Measurements from ENCODE around the gene NNMT. TPM values are rescaled to one million over a fixed set of nuclear protein-coding genes. Genes with fewer than 3 reads are reported as not detected.

NNMT gene
- polyA plus RNA-seq, 4 donors: 0.81 to 169 (median 22.7) TPM

- DNase-seq (no peak), FAIRE-seq (no peak)
- Histone ChIP-seq H3K36me3 (ENCODE audit: control insufficient read depth in 3 of 3, insufficient read depth in 2 of 3, low read depth in 1 of 3, low read length in 3 of 3) (no peaks in the 10 kb centered on the region), H3K4me1 (ENCODE audit: control insufficient read depth in 3 of 3, insufficient read depth in 2 of 3, low read depth in 1 of 3, low read length in 2 of 3) (no peaks in the 10 kb centered on the region), H3K4me3 (ENCODE audit: low read depth in 1 of 3, low read length in 3 of 3) (no peak overlapping the region), H3K9me3 (ENCODE audit: control insufficient read depth in 2 of 2, insufficient read depth in 1 of 2, low read depth in 1 of 2, low read length in 1 of 2) (peaks cover 0 to 4% of the 10 kb centered on the region in 2 donors), H3K27me3 (ENCODE audit: control insufficient read depth in 3 of 3, insufficient read depth in 3 of 3, low read length in 3 of 3) (no peaks in the 10 kb centered on the region), H3K27ac (ENCODE audit: low read depth in 1 of 3, low read length in 2 of 3) (no peak overlapping the region)
- WGBS, 3 donors: 62 to 81% (median 64%) methylated on average over 5 of the region's 5 CpGs
Observed at GRCh38 chr11:114270531-114271270, 25.5 kb upstream of the NNMT start.

DNA sequence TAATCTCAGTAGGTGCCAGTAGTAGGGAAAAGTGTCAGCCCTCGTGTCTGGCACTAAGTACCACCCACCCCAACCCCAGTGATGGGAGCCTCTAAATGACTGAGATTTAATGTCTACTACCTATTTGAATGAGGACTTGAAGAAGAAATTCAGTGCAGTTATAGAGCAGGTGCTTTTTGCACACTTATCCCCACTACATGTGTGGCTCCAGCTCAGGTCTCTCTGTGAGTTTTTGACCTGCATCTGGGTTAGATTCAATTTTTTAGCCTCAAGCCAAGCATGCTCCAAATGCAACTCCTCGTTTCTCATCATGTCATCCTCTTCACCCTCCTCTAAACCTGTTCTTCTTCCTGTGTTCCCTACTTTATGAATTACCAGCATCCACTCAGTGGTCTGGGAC is 24.9 kb upstream of the NNMT start:
- FAIRE-seq (no peak), DNase-seq (no peak)
- Histone ChIP-seq H3K4me1 (ENCODE audit: control insufficient read depth in 3 of 3, insufficient read depth in 2 of 3, low read depth in 1 of 3, low read length in 2 of 3) (no peaks in the 10 kb centered on the region), H3K4me3 (ENCODE audit: low read depth in 1 of 3, low read length in 3 of 3) (no peak overlapping the region), H3K27me3 (ENCODE audit: control insufficient read depth in 3 of 3, insufficient read depth in 3 of 3, low read length in 3 of 3) (no peaks in the 10 kb centered on the region), H3K27ac (ENCODE audit: low read depth in 1 of 3, low read length in 2 of 3) (no peak overlapping the region), H3K9me3 (ENCODE audit: control insufficient read depth in 2 of 2, insufficient read depth in 1 of 2, low read depth in 1 of 2, low read length in 1 of 2) (peaks cover 0 to 4% of the 10 kb centered on the region in 2 donors), H3K36me3 (ENCODE audit: control insufficient read depth in 3 of 3, insufficient read depth in 2 of 3, low read depth in 1 of 3, low read length in 3 of 3) (no peaks in the 10 kb centered on the region)
- WGBS, 3 donors: 39 to 57% (median 51%) methylated on average over 2 of the region's 2 CpGs

DNA sequence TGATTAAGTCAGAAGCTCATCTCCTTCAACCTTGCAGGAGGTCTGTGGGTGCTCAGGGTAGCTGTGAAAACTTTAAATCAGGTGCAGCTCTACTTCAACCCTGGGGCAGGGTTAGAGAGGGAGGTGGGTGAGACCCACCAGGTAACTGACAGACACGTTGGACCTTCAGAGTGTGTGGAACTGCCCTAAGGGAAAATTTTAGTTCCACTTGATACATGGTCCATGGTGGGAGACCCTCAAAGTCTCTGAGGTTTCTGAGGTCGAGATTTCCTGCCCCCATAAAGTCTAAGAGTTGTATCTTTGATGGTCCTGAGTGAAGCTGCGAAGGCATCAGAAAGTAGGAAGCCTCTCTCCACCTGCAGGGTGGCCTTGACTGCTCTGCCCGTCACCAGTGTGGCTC is 23.9 kb upstream of the NNMT start:
- H3K27ac ChIP-seq (ENCODE audit: low read depth in 1 of 3, low read length in 2 of 3): no peak overlapping the region
- H3K9me3 ChIP-seq (ENCODE audit: control insufficient read depth in 2 of 2, insufficient read depth in 1 of 2, low read depth in 1 of 2, low read length in 1 of 2): peaks cover 0 to 4% of the 10 kb centered on the region in 2 donors
- no peaks in the 10 kb centered on the region for H3K36me3 ChIP-seq (ENCODE audit: control insufficient read depth in 3 of 3, insufficient read depth in 2 of 3, low read depth in 1 of 3, low read length in 3 of 3)
- H3K27me3 ChIP-seq (ENCODE audit: control insufficient read depth in 3 of 3, insufficient read depth in 3 of 3, low read length in 3 of 3): no peaks in the 10 kb centered on the region
- 49 to 66% (median 61%) methylated on average over 4 of the region's 4 CpGs for WGBS, 3 donors
- DNase-seq (no peak), FAIRE-seq (no peak)
- H3K4me3 ChIP-seq (ENCODE audit: low read depth in 1 of 3, low read length in 3 of 3): no peak overlapping the region
- H3K4me1 ChIP-seq (ENCODE audit: control insufficient read depth in 3 of 3, insufficient read depth in 2 of 3, low read depth in 1 of 3, low read length in 2 of 3): no peaks in the 10 kb centered on the region

DNA sequence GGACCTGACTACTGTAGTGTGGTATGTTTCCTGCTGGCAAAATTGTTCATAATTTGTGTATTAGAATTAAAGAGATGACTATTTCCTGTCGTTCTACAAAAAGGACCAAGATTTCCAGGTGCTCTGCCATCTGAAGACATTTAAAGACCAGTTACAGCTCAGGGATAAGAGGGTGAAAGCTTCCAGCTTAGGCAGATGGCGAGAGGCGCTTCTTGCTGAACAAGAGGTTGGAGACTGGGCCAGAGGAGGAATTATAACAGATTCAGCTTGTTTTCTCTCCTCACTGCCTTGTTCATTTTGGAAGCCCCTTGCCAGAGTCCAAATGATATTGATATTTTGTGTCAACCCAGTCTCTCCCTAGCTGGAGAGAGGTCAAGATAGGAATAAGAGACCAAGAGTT is 23.1 kb upstream of the NNMT start:
- Histone ChIP-seq H3K4me3 (ENCODE audit: low read depth in 1 of 3, low read length in 3 of 3) (no peak overlapping the region), H3K27ac (ENCODE audit: low read depth in 1 of 3, low read length in 2 of 3) (no peak overlapping the region), H3K4me1 (ENCODE audit: control insufficient read depth in 3 of 3, insufficient read depth in 2 of 3, low read depth in 1 of 3, low read length in 2 of 3) (no peaks in the 10 kb centered on the region), H3K36me3 (ENCODE audit: control insufficient read depth in 3 of 3, insufficient read depth in 2 of 3, low read depth in 1 of 3, low read length in 3 of 3) (no peaks in the 10 kb centered on the region), H3K9me3 (ENCODE audit: control insufficient read depth in 2 of 2, insufficient read depth in 1 of 2, low read depth in 1 of 2, low read length in 1 of 2) (peaks cover 0 to 4% of the 10 kb centered on the region in 2 donors), H3K27me3 (ENCODE audit: control insufficient read depth in 3 of 3, insufficient read depth in 3 of 3, low read length in 3 of 3) (no peaks in the 10 kb centered on the region)
- 80 to 88% (median 81%) methylated on average over 3 of the region's 3 CpGs for WGBS, 3 donors
- FAIRE-seq: no peak
- no peak for DNase-seq

DNA sequence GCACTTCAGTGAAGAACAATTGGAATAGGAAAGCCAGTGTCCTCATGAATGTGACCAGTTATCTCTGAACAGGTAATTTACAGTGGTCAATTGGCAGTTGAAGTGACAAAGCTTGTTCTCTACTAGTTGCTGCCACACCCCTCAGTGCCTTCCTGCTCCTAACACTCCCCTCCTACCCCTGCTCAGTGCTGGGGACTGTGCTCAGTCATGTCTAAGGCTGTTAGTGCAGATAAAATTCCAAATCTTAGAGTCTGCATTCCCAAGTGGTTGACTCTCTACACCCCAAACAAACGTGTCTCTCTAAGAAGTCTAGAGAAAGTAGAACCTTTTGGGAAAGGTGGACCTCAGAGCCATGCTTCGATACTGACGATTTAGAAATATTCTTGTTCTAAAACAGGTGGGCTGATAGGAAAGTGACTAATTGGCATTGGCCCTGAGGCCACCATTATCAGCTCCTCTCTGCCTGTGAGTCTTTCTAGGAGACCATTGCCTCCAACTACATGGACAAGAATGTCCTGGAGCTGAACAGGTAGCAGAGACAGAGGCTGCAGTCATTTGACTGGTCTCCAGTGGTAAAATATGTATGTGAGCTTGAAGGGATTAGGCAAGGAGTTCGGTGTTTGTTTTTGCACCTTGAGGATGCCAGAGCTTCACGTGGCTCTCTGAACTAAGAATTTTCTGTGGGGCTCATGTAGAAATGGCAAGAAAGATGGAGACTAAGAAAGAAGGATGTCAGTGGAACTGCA is 22.1 kb upstream of the NNMT start:
- FAIRE-seq: no peak
- H3K36me3 ChIP-seq (ENCODE audit: control insufficient read depth in 3 of 3, insufficient read depth in 2 of 3, low read depth in 1 of 3, low read length in 3 of 3): no peaks in the 10 kb centered on the region
- DNase-seq: no peak
- H3K9me3 ChIP-seq (ENCODE audit: control insufficient read depth in 2 of 2, insufficient read depth in 1 of 2, low read depth in 1 of 2, low read length in 1 of 2): peaks cover 0 to 4% of the 10 kb centered on the region in 2 donors
- H3K4me1 ChIP-seq (ENCODE audit: control insufficient read depth in 3 of 3, insufficient read depth in 2 of 3, low read depth in 1 of 3, low read length in 2 of 3): no peaks in the 10 kb centered on the region
- WGBS, 3 donors: 65 to 76% (median 73%) methylated on average over 5 of the region's 5 CpGs
- no peaks in the 10 kb centered on the region for H3K27me3 ChIP-seq (ENCODE audit: control insufficient read depth in 3 of 3, insufficient read depth in 3 of 3, low read length in 3 of 3)
- no peak overlapping the region for H3K27ac ChIP-seq (ENCODE audit: low read depth in 1 of 3, low read length in 2 of 3)
- no peak overlapping the region for H3K4me3 ChIP-seq (ENCODE audit: low read depth in 1 of 3, low read length in 3 of 3)

GRCh38 chr11:114274637-114275036 is 21.6 kb upstream of the NNMT start:
- Histone ChIP-seq H3K27ac (ENCODE audit: low read depth in 1 of 3, low read length in 2 of 3) (no peak overlapping the region), H3K9me3 (ENCODE audit: control insufficient read depth in 2 of 2, insufficient read depth in 1 of 2, low read depth in 1 of 2, low read length in 1 of 2) (peaks cover 0 to 4% of the 10 kb centered on the region in 2 donors), H3K27me3 (ENCODE audit: control insufficient read depth in 3 of 3, insufficient read depth in 3 of 3, low read length in 3 of 3) (no peaks in the 10 kb centered on the region), H3K4me3 (ENCODE audit: low read depth in 1 of 3, low read length in 3 of 3) (no peak overlapping the region), H3K36me3 (ENCODE audit: control insufficient read depth in 3 of 3, insufficient read depth in 2 of 3, low read depth in 1 of 3, low read length in 3 of 3) (no peaks in the 10 kb centered on the region), H3K4me1 (ENCODE audit: control insufficient read depth in 3 of 3, insufficient read depth in 2 of 3, low read depth in 1 of 3, low read length in 2 of 3) (no peaks in the 10 kb centered on the region)
- 53 to 72% (median 62%) methylated on average over 3 of the region's 3 CpGs for WGBS, 3 donors
- DNase-seq (no peak), FAIRE-seq (no peak)

- Histone ChIP-seq H3K9me3 (ENCODE audit: control insufficient read depth in 2 of 2, insufficient read depth in 1 of 2, low read depth in 1 of 2, low read length in 1 of 2) (peaks cover 0 to 2% of the 10 kb centered on the region in 2 donors), H3K36me3 (ENCODE audit: control insufficient read depth in 3 of 3, insufficient read depth in 2 of 3, low read depth in 1 of 3, low read length in 3 of 3) (no peaks in the 10 kb centered on the region), H3K4me3 (ENCODE audit: low read depth in 1 of 3, low read length in 3 of 3) (no peak overlapping the region), H3K27ac (ENCODE audit: low read depth in 1 of 3, low read length in 2 of 3) (no peak overlapping the region), H3K27me3 (ENCODE audit: control insufficient read depth in 3 of 3, insufficient read depth in 3 of 3, low read length in 3 of 3) (no peaks in the 10 kb centered on the region), H3K4me1 (ENCODE audit: control insufficient read depth in 3 of 3, insufficient read depth in 2 of 3, low read depth in 1 of 3, low read length in 2 of 3) (no peaks in the 10 kb centered on the region)
- FAIRE-seq: no peak
- 75 to 81% (median 81%) methylated on average over 3 of the region's 3 CpGs for WGBS, 3 donors
- no peak for DNase-seq
Observed at GRCh38 chr11:114275280-114275679, 20.9 kb upstream of the NNMT start.

- Histone ChIP-seq H3K36me3 (ENCODE audit: control insufficient read depth in 3 of 3, insufficient read depth in 2 of 3, low read depth in 1 of 3, low read length in 3 of 3) (no peaks in the 10 kb centered on the region), H3K27me3 (ENCODE audit: control insufficient read depth in 3 of 3, insufficient read depth in 3 of 3, low read length in 3 of 3) (no peaks in the 10 kb centered on the region), H3K4me1 (ENCODE audit: control insufficient read depth in 3 of 3, insufficient read depth in 2 of 3, low read depth in 1 of 3, low read length in 2 of 3) (no peaks in the 10 kb centered on the region), H3K4me3 (ENCODE audit: low read depth in 1 of 3, low read length in 3 of 3) (no peak overlapping the region), H3K27ac (ENCODE audit: low read depth in 1 of 3, low read length in 2 of 3) (no peak overlapping the region), H3K9me3 (ENCODE audit: control insufficient read depth in 2 of 2, insufficient read depth in 1 of 2, low read depth in 1 of 2, low read length in 1 of 2) (no peaks in the 10 kb centered on the region)
- WGBS, 3 donors: 61 to 66% (median 64%) methylated on average over 5 of the region's 5 CpGs
- DNase-seq (no peak), FAIRE-seq (no peak)
Observed at GRCh38 chr11:114276077-114276476, 20.1 kb upstream of the NNMT start.

Measured in small intestine (tissue), 7 donors.